Spleen (tissue), 11 donors: ENCODE data around the gene CHRM4. TPM values are rescaled to one million over a fixed set of nuclear protein-coding genes. Genes with fewer than 3 reads are reported as not detected.
A peak's percentile ranks its signal among the peaks of the same experiment; 100 is the strongest.

Experiments used
- DNase-seq: peaks from one replicate; pipeline ENCODE4 v3.0.0-alpha.2; 2020
- H3K27ac ChIP-seq, 8 donors: fragments of 200-600 bp; sonication (generic) in 7 of 8; 1 replicate in 4 of 8; 2 replicates in 4 of 8; pipeline versions ENCODE4 v1.5.0 to v1.8.0; 2016 to 2021; ENCODE audit warnings: inconsistent platforms in 4 of 8, mild to moderate bottlenecking in 4 of 8, moderate library complexity in 1 of 8
- H3K27me3 ChIP-seq, 7 donors: fragments of 200-600 bp; sonication (generic) in 6 of 7; replicated peaks in 1 of 7; 1 replicate in 4 of 7; 2 replicates in 3 of 7; pipeline versions ENCODE4 v1.5.0 to v1.8.0; 2016 to 2021; ENCODE audit warnings: inconsistent platforms in 3 of 7, mild to moderate bottlenecking in 1 of 7
- H3K36me3 ChIP-seq, 6 donors: fragments of 200-600 bp; sonication (generic) in 5 of 6; 1 replicate in 4 of 6; 2 replicates in 2 of 6; pipeline versions ENCODE4 v1.5.0 to v1.8.0; 2016 to 2021; ENCODE audit warnings: inconsistent platforms in 2 of 6
- H3K4me1 ChIP-seq, 6 donors: fragments of 200-600 bp; sonication (generic) in 5 of 6; 1 replicate in 3 of 6; 2 replicates in 3 of 6; pipeline versions ENCODE4 v1.5.0 to v1.8.0; 2016 to 2021; ENCODE audit warnings: inconsistent platforms in 3 of 6
- H3K4me3 ChIP-seq, 8 donors: fragments of 200-600 bp; sonication (generic) in 7 of 8; 1 replicate in 4 of 8; 2 replicates in 4 of 8; pipeline versions ENCODE4 v1.5.0 to v1.8.0; 2016 to 2021; ENCODE audit warnings: inconsistent platforms in 4 of 8, mild to moderate bottlenecking in 4 of 8, moderate library complexity in 2 of 8
- H3K9me3 ChIP-seq, 8 donors: fragments of 200-600 bp; sonication (generic) in 7 of 8; 1 replicate in 4 of 8; 2 replicates in 4 of 8; pipeline versions ENCODE4 v1.5.0 to v1.8.0; 2016 to 2021; ENCODE audit warnings: inconsistent platforms in 4 of 8
- POLR2A ChIP-seq, 3 donors: fragments of 450-650 bp; IDR thresholded peaks; one replicate each; pipeline ENCODE4 v1.5.1; 2017; ENCODE audit warnings: antibody characterized with exemption in 3 of 3, mild to moderate bottlenecking in 1 of 3
- POLR2AphosphoS5 ChIP-seq, 3 donors: sonication (generic); formaldehyde crosslinking; IDR thresholded peaks; one replicate each; pipeline ENCODE4 v1.5.1; 2017; ENCODE audit warnings: antibody characterized with exemption in 3 of 3
- WGBS, 5 donors: extraction: QIAGEN DNeasy Blood & Tissue Kit in 3 of 5; methylation state at CpG; one replicate each; pipeline versions ENCODE4 v1.1.5 to v1.1.7; 2013 to 2018; 5-methylcytosine and 5-hydroxymethylcytosine counted together
- intact Hi-C: fragments of 100-400 bp; cut with DNase I; formaldehyde crosslinking; loops from one replicate; pipeline ENCODE4 v1.15.0; 2023; ENCODE audit warnings: low total_unique reads
- polyA plus RNA-seq, 3 donors: library from polyadenylated mRNA; stranded (reverse); fragments of 200-250 nt; gene quantifications; one replicate each; pipeline ENCODE4 v1.2.1, GENCODE V29; 2013
- total RNA-seq, 7 donors: library from RNA; depleted of rRNA in 3 of 7; stranded (reverse); fragments of >200 nt in 3 of 7; fragmentation: NEBNext Ultra II Directional in 4 of 7; extraction: Animal tissue kit (Norgen Biotek cat#: 25700) in 4 of 7; gene quantifications; one replicate each; pipeline versions ENCODE4 v1.1.0 to v1.2.1, GENCODE V29; 2016 to 2021
- TF ChIP-seq, protein P1 (sequence below), 11 experiments: fragments of 200-600 bp in 7 of 11; fragments of 450-650 bp in 4 of 11; sonication (generic) in 4 of 11; IDR thresholded peaks in 8 of 11; conservative IDR thresholded peaks in 3 of 11; 1 replicate in 7 of 11; 2 replicates in 4 of 11; pipeline versions ENCODE4 v1.4.0 to v1.8.0; 2016 to 2021; ENCODE audit warnings: antibody characterized with exemption in 11 of 11, inconsistent platforms in 4 of 11, mild to moderate bottlenecking in 1 of 11
- donor health status: healthy with polysubstance abuse.
- donor health status: DM: no; HTN: no; CAD: no; lungs with moderate emphysema.
- donor health status: DM: no; HTN: no; CAD: no.
- donor health status: Bipolar disorder and iron deficiency.
- donor health status: healthy.
- donor health status: DM: no; HTN: no; CAD: no.
- donor health status: DM: yes; HTN: yes; CAD: no.

The CHRM4 gene
- total and polyA plus RNA-seq, 10 donors, result 0.06 to 34.1 (median 3.3) TPM

DNA sequence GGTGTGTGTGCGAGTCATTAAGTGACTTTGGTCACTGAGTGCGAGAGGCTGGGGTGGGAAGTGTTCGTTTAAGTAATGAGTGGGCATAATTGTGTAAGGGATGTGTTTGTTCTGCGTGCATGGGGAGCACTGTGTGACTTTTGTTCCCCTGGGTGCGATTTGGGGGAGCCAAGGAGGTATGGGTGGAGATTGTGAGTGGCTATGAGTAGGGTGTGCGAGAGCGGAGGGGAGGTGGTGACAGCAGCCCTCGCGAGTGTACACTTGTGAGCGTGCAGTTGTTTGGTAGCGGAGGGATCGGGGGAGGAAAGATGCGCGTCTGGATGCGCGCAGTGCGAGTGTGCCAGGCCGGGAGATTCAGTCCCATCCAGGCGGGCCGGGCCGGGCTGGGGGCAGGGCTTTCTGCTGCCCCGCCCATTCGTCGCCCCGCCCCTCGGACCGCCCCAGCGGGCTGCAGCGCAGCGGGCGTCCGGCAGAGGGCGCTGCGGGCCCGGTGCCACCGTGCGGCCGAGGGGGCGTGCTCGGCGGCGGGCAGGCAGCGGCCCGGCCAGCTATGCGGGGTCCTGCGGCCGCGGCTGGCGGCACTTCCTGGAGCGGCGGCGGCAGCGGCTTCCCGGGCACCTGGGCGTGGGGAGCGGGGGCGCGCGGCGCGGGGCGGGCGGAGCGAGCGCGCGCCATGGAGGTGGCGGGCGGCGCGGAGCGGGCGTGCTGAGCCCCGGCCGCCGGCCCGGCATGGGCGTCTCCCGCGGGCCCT, 44.5 kb downstream of the CHRM4 start, which contains the start of gene DGKZ:
Gene DGKZ (plus strand): TSS at position 578 of the 751 bp plus-strand sequence. CDS start 197 bp downstream, outside the sequence.
- Histone ChIP-seq H3K9me3 (no peaks in the 10 kb centered on the region), H3K27ac (peak within 1 kb of the TSS; percentile 57 to 92 (median 82)), H3K4me1 (peaks cover 50 to 94% (median 78%) of the 10 kb centered on the region in 6 donors), H3K4me3 (peak within 1 kb of the TSS; percentile 66 to 96 (median 78)), H3K27me3 (no peaks in the 10 kb centered on the region), H3K36me3 (peaks cover 0 to 15% (median 0%) of the 10 kb centered on the region in 6 donors)
- DNase-seq, result peak; percentile 99
- intact Hi-C loops, result no loop called here
- 3 to 17% (median 6%) methylated on average over 13 to 80 of the region's 80 CpGs for WGBS, 5 donors
- TF ChIP-seq, protein P1, sequence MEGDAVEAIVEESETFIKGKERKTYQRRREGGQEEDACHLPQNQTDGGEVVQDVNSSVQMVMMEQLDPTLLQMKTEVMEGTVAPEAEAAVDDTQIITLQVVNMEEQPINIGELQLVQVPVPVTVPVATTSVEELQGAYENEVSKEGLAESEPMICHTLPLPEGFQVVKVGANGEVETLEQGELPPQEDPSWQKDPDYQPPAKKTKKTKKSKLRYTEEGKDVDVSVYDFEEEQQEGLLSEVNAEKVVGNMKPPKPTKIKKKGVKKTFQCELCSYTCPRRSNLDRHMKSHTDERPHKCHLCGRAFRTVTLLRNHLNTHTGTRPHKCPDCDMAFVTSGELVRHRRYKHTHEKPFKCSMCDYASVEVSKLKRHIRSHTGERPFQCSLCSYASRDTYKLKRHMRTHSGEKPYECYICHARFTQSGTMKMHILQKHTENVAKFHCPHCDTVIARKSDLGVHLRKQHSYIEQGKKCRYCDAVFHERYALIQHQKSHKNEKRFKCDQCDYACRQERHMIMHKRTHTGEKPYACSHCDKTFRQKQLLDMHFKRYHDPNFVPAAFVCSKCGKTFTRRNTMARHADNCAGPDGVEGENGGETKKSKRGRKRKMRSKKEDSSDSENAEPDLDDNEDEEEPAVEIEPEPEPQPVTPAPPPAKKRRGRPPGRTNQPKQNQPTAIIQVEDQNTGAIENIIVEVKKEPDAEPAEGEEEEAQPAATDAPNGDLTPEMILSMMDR (IDR thresholded peaks at IDR 0.05 in 8 of 11, conservative IDR thresholded peaks at IDR 0.05 in 3 of 11), result peak in 10 of 11 experiments; percentile 53 to 99 (median 95)
- TF ChIP-seq POLR2A (IDR thresholded peaks at IDR 0.05) (peak in 1 of 3 donors; percentile 91), POLR2AphosphoS5 (IDR thresholded peaks at IDR 0.05) (peak; percentile 45 to 71 (median 69))

DNA sequence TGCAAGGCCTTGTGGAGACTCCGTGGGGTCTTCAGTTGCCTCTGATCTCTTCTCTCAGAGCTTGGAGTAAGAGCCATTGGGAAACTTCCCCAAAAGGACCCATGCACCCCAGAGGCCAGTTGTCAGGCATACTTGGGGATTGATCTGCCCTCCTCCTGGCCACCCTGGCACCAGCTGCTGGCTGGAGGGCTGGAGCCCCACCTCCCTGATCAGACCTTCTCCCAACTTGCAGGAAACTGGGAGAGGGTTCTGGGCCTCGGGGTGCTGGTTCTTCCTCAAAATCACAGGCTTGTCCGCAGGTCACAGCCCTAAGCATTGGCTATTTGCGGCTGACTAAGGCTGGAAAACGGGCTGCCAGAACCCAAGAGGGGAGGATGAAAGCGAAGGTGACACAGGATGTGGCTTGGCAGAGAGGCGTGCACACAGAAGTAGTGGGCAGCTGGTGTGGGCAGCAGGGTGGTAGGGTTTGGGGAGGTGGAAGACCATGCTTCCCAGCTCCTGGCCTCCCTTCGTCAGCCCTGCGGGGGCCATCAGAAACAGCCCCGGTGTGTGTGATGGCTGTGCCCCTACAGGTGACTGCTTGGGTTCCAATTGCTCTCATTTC, 45.6 kb downstream of the CHRM4 start:
- Histone ChIP-seq H3K27ac (peak overlapping the region; percentile 57 to 92 (median 82)), H3K36me3 (peaks cover 0 to 9% (median 0%) of the 10 kb centered on the region in 6 donors), H3K4me1 (peaks cover 47 to 94% (median 72%) of the 10 kb centered on the region in 6 donors), H3K9me3 (no peaks in the 10 kb centered on the region), H3K4me3 (peak overlapping the region; percentile 25 to 96 (median 54)), H3K27me3 (no peaks in the 10 kb centered on the region)
- no peak for TF ChIP-seq POLR2A (IDR thresholded peaks at IDR 0.05)
- TF ChIP-seq, protein P1 (IDR thresholded peaks at IDR 0.05 in 8 of 11, conservative IDR thresholded peaks at IDR 0.05 in 3 of 11), result no peak
- TF ChIP-seq POLR2AphosphoS5 (IDR thresholded peaks at IDR 0.05), result no peak
- WGBS, 5 donors, result 15 to 29% (median 23%) methylated on average over 7 to 10 of the region's 10 CpGs
- DNase-seq, result peak; percentile 86
- intact Hi-C loops, result no loop called here

DNA sequence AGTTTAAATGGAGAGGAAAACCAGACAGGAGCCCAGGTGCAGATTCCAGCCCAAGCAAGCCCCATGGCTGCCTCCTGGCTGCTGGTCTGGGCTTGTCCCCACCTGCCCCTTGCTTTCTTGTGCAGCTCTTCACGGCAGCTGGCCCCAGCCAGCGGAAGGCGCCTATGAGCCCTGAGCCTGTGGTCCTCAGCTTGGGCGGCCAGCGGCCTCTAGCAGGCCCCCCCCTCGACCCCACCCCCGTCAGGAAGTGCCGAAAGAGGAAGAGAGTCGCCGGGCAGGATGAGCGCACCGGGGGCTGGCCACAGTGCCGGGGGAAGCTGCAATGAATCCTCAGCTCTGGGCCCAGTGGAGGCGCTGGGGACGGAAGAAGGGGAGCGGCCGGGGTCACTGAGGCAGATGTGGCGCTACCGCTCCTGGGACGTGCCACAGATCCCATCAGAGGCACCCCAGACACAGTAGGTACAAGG, 46.4 kb downstream of the CHRM4 start:
- Histone ChIP-seq H3K9me3 (no peaks in the 10 kb centered on the region), H3K27me3 (no peaks in the 10 kb centered on the region), H3K36me3 (peaks cover 0 to 1% (median 0%) of the 10 kb centered on the region in 6 donors), H3K4me3 (peak overlapping the region; percentile 25 to 96 (median 54)), H3K4me1 (peaks cover 45 to 89% (median 64%) of the 10 kb centered on the region in 6 donors), H3K27ac (peak overlapping the region; percentile 57 to 92 (median 82))
- 16 to 37% (median 20%) methylated on average over 11 to 20 of the region's 20 CpGs for WGBS, 5 donors
- TF ChIP-seq POLR2A (IDR thresholded peaks at IDR 0.05) (no peak), POLR2AphosphoS5 (IDR thresholded peaks at IDR 0.05) (peak; percentile 67 to 83 (median 82))
- DNase-seq, result peak; percentile 93
- intact Hi-C loops, result no loop called here

DNA sequence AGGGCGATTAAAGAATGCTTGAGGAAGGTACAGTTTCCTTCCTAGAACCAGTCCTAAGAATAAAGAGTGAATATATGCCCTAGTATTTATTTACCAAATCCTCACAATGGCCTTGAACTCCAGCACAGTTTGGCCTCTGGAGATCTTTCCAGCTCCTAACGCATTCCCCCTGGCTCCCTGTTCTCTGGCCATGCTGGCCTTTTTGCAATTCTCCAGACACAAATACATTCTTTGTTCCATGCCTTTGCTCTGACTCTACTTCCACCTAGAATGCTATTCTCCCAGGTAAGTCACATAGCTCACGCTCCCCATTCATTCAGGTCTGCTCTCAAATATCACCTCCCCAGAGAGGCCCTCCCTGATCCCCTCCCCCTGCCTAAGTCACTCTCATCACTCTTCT, 48.1 kb downstream of the CHRM4 start:
- TF ChIP-seq, protein P1 (IDR thresholded peaks at IDR 0.05 in 8 of 11, conservative IDR thresholded peaks at IDR 0.05 in 3 of 11), result no peak
- TF ChIP-seq POLR2A (IDR thresholded peaks at IDR 0.05) (no peak), POLR2AphosphoS5 (IDR thresholded peaks at IDR 0.05) (no peak)
- no peaks in the 10 kb centered on the region for H3K9me3 ChIP-seq
- intact Hi-C loops, result no loop called here
- H3K4me3 ChIP-seq, result no peak overlapping the region
- H3K27me3 ChIP-seq, result peaks cover 0 to 7% (median 0%) of the 10 kb centered on the region in 7 donors
- 81 to 94% (median 86%) methylated on average over 3 of the region's 3 CpGs for WGBS, 5 donors
- H3K27ac ChIP-seq, result no peak overlapping the region
- H3K36me3 ChIP-seq, result no peaks in the 10 kb centered on the region
- DNase-seq, result no peak
- peaks cover 36 to 89% (median 61%) of the 10 kb centered on the region in 6 donors for H3K4me1 ChIP-seq
